Glomerular visceral epithelial cell (primary cell): ENCODE results near the gene MRC1.

Source experiments
- DNase-seq: peaks from one replicate; pipeline ENCODE4 v3.0.0-alpha.2; 2016; ENCODE audit errors: extremely low spot score

MRC1 gene

DNA sequence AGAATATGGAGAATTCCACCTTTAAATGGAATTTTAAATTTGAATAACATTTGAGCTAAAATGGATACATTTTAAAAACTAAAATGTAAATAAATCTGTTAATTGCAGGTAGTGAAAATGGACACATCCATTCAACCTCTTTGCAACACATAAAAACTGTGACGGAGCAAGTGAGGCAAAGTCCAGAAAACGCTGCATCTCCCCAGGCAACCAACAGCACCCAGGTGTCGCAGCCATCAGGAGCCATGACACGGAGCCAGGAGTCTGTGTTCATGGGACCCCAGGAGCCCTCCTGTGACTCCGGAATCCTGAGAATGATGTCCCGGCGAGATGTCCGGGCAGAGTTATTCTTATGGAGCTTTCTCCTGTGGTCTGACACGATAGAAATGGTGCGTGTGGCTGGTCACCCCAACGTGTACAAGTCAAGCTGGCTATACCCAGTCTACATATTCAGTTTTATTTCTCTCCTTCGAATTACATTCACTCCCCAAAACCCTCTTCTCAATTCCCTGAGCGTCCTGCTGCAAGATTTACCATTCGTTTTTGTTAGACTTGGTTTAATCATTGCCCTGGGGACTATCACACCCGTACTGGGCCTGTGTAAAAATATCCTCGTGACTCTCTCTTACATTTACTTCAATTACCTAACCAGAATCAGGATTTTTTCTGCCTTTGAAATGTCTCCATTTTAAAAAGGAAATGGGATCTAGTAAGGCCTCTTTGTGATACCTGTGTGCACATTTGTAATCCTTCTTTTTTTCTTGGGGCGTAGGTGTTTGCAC, 13.1 kb upstream of the MRC1 start:
- no peak for DNase-seq

DNA sequence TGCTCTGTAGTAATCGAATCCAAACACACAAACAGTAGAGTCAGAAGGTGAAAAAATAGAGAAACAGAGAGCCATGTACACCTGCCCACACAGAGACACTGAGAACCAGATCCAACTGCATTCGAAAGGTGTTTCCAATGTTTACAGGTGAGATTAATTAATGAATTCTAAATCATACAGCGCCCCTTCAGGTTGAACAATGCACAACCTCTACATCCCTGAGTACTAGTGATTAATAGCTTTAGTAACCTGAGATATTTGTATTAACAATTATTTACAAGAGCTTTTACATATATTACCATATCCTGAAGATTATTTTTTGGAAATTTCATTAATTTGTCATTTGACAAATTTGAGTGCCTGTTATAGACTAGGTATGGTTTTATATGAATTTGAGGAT, 7.6 kb upstream of the MRC1 start:
- no peak for DNase-seq

DNA sequence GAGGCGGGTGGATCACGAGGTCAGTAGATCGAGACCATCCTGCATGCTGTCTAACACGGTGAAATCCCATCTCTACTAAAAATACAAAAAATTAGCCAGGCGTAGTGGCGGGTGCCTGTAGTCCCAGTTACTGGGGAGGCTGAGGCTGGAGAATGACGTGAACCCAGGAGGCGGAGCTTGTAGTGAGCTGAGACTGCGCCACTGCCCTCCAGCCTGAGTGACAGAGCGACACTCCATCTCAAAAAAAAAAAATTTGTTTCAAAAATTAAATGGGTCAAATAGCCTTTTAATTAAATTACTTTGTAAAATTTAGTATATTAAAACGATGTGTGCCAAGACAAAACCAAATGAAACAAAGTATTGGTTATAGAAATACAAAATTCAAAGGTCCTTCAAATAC, 6.8 kb upstream of the MRC1 start:
- DNase-seq = no peak

DNA sequence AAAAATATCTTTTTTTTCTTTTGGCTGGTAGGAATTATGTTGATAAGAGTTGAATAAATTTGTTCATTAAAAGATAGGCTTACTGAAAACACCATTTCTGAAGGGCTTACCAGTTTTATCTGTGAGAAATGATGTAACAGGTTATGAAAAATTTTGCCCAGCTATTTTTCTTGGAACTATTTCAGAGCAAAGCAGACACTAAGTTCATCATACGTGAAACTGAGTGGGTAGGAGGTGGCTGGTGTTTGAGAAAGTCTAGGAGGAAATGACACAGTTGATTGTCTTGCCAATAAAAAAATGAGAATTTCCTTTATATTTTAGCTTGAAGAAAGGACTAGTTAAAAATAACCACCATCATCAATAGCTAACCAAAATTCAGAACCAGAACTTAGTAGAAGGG, 6.2 kb upstream of the MRC1 start:
- DNase-seq = no peak

DNA sequence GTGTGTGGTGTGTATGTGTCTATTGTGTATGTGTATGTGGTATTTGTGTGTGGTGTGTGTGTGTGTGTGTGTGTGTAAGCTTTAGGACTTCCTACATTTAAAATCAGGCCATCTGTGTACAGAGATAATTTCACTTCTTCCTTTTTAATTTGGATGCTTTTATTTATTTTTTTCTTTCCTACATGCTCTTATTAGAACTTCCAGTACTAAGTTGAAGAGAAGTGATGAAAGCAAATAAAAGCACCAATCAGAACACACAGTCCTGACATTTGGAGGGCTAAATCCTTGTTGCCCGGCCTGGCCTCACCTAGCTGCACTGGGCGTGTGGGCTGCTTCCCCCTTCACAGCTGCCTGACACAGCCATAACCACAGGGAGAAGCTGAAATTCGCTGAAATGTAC, 3.8 kb upstream of the MRC1 start:
- DNase-seq = no peak

DNA sequence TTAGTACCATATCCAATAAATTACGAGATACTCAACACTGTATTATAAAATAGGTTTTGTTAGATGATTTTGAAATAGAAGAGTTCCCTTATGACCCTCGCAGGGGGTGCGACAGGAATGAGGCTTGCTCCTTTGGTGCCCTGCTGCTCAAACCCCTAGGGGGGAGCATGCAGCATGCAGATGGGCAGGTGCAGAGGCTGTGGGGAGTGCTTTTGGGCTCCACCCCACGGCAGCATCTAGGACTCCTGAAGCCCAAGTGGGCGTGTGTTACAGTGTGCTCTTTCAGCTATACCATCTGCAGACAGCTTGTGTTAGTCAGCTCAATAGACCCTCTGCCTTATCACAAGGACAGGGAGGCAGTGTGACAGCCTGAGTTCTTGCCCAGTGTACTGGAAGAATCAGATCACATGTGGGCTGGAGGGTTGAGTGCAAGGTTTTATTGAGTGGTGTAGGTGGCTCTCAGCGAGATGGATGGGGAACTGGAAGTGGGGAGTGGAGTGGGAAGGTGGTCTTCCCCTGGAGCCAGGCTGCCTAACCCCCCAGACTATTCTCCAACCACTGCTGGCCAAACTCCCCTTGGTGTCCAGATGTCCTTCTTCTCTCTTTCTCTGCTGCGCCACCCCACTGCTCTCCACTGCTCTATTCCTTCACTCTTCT, 3.1 kb upstream of the MRC1 start:
- no peak for DNase-seq

DNA sequence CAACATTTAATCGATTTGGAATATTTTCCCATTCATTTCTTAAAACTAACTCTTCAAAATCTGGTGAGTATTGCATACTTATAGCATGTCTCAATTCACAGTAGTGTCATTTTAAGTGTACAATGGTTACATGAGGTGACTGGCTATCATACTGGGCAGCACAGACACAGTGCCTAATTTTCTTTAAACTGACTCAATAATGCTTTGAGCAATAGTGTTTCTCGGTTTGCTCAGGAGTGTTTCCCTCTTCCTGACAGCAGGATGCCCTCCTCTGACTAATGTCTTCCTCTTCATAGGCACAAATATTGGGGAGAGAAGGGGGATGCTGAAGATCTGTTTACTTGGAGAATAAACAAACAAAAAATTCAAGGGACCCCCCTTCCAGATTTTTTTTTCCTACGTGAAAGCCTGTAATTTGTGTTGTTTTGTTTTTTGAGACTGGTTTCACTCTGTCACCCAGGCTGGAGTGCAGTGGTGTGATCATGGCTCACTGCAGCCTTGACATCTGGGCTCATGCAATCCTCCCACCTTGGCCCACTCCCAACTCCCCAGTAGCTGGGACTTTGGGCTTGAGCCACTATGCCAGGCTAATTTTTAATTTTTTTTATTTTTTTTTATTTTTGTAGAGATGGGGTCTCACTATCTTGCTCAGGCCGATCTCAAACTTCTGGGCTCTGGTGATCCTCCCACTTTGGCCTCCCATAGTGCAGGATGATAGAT, 2.2 kb downstream of the MRC1 start:
- DNase-seq = no peak

DNA sequence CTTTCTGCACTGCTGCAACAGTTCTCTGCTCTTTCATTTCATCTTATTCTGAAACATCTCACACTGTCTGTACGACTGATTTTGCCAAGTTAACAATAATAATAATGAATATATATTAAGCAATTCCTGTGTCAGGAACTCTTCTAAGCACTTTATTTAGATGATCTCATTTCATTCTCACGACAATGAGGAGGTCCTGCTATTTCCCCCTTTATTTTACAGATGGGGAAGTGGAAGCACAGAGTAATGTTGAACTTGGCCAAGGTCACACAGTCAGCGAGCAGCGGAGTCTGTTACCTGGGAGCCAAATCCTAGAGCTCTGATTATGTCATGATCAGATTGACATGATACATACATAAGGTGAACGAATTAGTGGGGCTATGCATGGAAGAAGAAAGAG, 5.8 kb downstream of the MRC1 start:
- no peak for DNase-seq

DNA sequence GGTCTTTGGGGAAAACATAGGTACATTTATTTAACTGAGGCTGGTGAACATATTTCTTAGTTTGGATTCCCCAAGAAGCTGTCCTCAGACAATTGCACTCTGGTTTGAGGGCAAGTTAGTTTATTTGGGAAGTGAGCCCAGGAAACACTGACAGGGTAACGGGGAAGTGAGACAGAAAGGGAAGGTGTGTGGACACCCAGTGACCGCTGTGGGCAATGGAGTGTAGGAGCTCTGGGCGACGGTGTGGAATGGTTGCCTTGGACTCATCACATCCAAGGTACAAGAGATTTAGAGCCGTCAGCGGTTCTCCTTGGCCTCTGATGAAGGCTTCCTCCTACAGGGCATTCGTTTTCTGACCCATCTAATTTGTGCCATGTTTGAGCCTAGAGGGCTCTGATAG, 7.1 kb downstream of the MRC1 start:
- DNase-seq = no peak

DNA sequence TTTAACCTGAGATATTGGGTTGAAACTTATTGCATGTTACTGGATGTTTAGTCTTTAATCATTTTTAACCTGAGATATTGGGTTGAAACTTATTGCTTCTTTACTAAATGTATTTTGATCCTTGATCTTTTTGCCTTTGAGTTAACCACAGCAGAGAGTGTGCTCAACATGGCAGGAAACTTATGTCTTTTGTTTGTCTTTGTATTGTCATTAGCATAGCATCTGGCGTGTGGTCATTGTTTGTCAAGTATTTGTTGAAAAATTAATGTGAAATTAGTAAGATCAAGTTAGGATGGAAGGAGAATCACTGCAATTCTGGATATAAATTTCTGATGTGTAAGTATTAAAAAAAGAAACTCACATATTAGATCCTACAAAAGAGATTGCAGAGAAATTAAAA, 8.2 kb downstream of the MRC1 start:
- no peak for DNase-seq

DNA sequence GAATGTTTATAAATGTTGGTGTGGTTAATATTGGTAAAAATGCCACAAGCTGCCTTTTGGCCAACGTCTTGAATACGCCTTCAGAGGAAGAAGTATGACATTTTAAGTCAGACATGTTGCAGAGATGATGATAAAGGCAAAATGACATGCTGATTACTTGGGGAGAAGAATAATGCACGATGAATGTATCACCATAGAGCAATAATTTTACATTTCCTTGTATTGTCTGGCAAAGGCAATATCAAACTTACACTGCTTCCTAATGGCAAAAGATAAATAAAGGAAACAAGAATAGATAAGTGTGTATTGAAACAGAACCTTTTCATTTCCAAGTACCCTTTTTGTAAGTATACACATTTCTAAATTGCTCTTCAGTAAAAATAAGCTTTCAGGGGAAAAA, 8.6 kb downstream of the MRC1 start:
- no peak for DNase-seq

DNA sequence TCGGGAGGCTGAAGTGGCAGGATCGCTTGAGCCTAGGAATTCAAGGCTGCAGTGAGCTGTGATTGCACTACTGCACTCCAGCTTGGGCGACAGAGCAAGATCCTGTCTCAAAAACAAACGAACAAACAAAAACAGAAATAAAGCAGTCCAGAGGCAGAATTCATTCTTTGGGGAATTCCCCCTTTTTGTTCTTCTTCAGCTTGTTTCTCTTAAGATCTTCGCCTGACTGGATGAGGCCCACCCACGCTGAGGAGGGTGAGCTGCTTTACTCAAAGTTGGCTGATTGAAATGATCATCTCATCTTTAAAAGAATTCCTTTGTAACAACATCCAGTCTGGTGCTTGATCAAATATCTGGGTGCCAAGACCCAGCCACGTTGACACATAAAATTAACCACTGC, 10.7 kb downstream of the MRC1 start:
- no peak for DNase-seq

DNA sequence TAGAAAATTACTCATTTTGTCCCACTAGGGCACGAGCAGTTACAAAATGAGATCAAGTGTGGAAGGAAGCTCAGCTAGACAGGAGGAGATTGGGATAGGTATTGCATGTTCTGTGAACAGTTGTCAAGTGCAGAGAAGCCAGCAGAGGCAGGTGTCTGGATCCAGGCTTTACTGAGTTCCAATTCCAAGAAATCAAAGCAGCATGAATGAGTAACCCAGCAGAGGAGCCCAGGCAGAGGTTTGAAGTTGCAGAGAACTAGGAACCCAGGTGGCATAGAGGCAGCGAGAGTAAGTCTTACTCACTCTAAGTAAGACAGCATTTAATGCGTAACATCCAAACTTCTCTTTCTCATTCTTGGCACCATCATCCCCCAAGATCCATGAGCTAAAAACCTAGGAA, 11.8 kb downstream of the MRC1 start:
- no peak for DNase-seq

DNA sequence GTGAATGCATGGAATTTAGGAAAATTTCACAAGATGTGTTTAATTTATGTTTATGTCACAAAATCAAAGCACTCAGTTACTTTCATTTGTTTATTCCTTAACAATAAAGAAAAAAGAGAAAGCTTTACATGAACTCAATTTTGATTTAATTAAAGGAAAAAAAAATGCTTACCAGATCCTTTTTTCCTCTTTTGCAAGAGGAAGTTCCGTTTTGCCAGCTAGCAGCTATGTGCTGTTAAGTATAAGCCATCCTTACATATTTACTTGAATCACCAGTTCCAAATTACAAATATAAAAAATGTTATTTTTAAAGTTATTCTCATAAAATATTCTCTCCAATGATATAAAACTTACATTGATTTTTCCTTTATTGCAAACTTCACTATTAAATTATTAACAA, 12.7 kb downstream of the MRC1 start:
- DNase-seq = no peak

DNA sequence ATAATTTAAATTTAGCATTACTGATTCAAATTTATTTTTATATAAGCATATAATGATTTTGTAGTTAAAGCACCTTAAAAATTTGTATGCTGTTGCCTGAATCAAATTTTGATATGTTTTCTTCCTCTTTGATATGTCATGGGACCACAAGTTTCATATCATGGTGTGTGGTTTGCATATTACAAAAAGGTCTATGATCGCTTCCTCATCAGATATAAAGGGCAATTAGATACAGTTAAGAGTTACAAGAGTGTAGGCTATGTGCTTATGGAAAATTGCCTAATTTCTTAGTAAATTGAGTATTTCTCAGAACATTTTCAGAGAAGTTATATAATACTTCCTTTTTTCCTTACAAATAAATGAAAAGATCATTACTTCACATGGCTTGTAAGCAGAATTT, 22.2 kb downstream of the MRC1 start:
- no peak for DNase-seq

DNA sequence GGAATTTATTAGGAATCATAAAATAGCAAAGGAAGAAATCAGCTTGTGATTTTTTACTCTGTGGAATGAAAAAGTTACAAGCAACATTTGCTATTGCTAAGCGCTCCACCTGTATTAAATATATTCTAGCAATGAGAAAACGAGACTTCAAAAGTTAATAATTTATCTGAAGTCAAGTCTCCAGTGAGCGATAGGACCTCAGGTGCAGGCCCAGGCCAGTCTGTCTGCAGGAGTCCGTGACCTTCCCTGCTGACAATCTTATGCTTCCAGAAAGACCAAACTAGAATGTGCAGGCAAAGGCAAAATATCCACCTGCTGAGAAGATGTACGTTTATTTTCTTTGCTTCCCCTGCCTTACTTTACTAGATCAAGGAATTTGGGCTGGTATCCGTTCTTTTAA, 22.7 kb downstream of the MRC1 start:
- no peak for DNase-seq

DNA sequence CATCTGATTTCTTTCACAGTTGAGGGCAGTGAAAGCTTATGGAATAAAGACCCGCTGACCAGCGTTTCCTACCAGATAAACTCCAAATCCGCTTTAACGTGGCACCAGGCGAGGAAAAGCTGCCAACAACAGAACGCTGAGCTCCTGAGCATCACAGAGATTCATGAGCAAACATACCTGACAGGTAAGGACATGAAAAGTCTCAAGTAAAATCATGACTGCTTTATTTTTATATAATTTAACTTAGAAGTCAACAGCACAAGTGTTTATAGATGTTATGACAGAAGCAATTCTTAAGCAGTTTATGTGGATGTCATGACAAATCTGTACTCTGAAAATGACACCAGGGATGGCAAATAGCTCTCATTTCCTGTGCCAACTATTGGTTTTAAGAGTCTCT, 24.5 kb downstream of the MRC1 start:
- no peak for DNase-seq

DNA sequence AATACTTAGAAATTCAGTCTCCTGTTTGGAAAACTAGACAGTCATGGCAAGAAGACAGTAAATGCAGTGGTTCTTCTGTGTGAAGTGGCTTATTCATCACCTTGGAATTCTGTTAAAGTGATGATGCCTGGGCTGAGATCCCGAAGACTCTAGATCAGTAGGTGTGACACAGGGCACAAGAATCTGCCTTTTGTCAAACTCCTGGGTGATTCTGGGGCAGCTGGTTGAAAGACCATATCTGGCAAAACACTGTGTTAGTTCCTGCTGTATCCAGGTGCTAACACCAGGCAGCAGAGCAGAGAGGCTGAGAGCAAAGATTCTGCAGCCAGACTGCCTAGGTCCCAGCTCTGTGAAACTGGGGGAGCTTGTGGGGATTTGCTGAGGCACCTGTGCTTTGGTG, 26.5 kb downstream of the MRC1 start:
- DNase-seq = peak; percentile 93

DNA sequence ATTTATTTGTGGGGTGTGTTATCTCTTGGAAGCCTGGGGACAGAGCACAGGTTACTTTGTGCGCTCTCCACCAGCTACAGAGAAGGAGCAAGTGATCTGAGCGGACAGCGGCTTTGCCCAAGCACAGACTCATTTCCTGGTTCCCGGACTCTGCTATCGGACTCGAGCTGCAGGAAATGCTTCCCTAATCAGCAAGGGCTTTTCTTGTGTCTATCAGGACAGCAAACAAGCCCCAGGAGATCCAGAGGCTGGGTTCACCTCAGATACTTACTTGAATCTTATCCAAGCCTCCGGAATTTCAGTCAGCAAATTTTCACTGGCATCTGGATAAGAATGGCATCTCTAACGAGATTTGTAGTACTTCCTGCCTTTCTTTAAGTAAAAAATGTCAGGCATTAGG, 27.8 kb downstream of the MRC1 start:
- DNase-seq = peak; percentile 69

DNA sequence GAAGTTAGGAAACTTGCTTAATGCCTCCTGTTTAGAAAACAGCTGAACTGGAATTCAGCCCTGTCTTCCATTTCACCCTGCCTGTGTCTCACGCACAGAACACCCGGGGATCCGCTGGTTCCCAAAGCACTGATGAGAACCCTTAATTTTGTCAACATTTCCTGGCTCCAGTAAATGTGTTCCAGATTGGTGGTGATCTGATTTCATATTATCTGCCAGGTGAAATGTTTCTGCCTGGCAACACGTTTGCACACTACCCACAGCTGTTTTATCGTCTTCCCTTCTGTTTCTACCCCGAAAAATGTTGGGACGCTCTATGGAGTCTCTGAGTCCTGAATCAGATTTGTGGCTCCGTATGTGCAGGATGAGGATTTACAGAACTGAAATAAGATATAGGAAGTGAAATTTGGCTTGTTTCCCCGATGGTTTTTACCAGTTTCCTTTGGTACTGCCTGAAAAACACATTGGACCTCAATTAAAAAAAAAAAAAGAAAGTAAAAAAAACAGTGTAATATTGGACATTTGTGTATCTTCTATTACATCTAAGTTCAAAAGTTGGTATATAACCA, 29.0 kb downstream of the MRC1 start:
- no peak for DNase-seq

DNA sequence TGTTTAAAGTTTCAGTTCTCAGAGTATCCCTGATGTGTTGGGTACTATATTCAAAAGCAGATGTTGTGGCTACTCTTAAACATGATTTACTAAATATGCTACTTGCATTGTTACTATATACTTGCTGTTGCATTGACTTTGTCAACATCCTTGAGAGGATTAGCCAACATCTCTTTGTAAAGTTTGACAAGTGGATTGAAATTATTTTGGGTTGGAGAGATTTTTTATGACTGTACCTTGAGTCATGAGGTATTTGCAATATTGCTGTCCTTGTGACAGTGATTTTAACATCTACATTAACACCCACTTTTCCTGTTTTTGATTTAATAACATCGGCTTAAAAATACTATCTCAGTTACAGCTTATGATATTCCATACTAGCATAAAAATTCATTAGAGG, 31.9 kb downstream of the MRC1 start:
- DNase-seq = no peak

DNA sequence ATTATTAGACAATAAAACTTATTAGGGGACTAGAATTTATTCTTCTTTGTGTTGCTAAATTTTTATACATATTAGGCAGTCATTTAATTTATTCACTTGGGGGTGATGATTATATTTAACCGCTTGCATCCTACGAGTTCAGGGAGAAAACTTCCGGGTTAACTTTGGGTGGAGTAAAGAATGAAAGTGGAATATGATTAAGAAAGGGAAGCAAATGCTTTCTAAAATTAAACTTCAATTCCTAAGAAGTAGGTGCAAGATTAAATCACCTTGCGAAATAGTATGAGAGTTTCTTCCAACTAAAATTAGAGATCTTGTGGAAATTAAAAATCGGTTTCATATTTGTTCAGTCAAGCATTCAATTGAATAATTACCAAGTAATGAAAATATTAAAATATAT, 33.5 kb downstream of the MRC1 start:
- DNase-seq = no peak
